ENCODE data around the gene ATG16L1. TPM values are rescaled to one million over a fixed set of nuclear protein-coding genes. Genes with fewer than 3 reads are reported as not detected.

ATG16L1 gene
- total RNA-seq, 2 experiments from 2014 or later = 31.8 to 44.9 TPM

DNA sequence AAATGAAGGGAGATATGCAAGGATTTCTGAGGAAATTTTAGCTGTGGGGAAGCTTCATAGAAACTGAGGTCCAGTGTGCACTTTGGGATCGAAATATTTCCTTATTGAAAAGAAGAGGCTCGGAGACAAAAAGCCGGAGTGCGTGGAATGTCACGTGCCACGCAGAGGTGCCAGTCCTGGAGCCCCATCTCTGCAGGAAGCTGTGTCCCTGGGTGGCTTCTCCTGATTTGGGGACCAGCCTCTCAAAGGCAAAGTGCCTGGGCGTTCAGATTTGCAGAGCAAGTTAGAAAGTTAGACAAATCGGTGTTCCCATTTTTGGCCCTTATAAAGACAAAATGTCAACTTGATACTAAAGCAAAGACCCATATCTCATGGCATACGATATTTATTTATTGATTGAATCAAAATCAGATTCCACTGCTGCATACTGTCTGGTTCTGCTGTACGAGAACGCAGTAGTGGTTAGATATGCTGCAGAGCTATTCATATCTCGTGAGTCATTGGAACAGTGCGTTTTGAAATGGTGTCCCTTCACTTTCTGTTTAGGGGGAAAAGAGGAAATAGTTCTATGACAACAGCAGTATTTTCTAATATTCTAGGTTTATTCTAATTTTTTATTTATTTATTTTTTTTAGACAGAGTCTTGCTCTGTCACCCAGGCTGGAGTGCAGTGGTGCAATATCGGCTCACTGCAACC lies 9.1 kb upstream of the ATG16L1 start:
- Histone ChIP-seq H3K79me2 (ENCODE audit: insufficient read depth, low read depth, low read length) (no peaks in the 10 kb centered on the region), H3K4me3 (ENCODE audit: low read depth, low read length, poor library complexity, severe bottlenecking) (no peak overlapping the region), H3K4me2 (ENCODE audit: low read length) (no peak overlapping the region), H3K27ac (ENCODE audit: low read depth, low read length, poor library complexity, severe bottlenecking) (no peak overlapping the region), H4K20me1 (ENCODE audit: insufficient read depth, low read length) (no peaks in the 10 kb centered on the region), H3K36me3 (ENCODE audit: insufficient read depth, low read length) (no peaks in the 10 kb centered on the region), H3K9me3 (ENCODE audit: low read length) (no peaks in the 10 kb centered on the region), H2AFZ (ENCODE audit: low read length) (peak overlapping the region; percentile 66; the same call in 1 of the 2 replicates), H3K9me2 (ENCODE audit: insufficient read depth, low read length) (no peaks in the 10 kb centered on the region), H3K4me1 (ENCODE audit: insufficient read depth, low read length, poor library complexity, severe bottlenecking) (peaks cover 38% of the 10 kb centered on the region)
- CTCF ChIA-PET (ENCODE audit: unreplicated experiment) = no interaction called here
- no TSS peak for BruUV-seq (replicated peaks)
- intact Hi-C loops (cut with micrococcal nuclease; ENCODE audit: unreplicated experiment) = no loop called here
- TF ChIP-seq EZH2phosphoT487 (IDR thresholded peaks at IDR 0.05; ENCODE audit: borderline replicate concordance, low read depth, low read length) = no peak
- TF ChIP-seq, protein P1, sequence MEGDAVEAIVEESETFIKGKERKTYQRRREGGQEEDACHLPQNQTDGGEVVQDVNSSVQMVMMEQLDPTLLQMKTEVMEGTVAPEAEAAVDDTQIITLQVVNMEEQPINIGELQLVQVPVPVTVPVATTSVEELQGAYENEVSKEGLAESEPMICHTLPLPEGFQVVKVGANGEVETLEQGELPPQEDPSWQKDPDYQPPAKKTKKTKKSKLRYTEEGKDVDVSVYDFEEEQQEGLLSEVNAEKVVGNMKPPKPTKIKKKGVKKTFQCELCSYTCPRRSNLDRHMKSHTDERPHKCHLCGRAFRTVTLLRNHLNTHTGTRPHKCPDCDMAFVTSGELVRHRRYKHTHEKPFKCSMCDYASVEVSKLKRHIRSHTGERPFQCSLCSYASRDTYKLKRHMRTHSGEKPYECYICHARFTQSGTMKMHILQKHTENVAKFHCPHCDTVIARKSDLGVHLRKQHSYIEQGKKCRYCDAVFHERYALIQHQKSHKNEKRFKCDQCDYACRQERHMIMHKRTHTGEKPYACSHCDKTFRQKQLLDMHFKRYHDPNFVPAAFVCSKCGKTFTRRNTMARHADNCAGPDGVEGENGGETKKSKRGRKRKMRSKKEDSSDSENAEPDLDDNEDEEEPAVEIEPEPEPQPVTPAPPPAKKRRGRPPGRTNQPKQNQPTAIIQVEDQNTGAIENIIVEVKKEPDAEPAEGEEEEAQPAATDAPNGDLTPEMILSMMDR (conservative IDR thresholded peaks at IDR 0.05; ENCODE audit: low read length) = no peak
- no peak for DNase-seq (ENCODE audit: low spot score)
- POLR2A ChIA-PET = interaction anchor here (0.7 to 2.6 kb wide), 5 partner anchors 14 to 385 kb away, joined by 3 to 17 read pairs (median 6); partner anchors contain the start of gene INPP5D

DNA sequence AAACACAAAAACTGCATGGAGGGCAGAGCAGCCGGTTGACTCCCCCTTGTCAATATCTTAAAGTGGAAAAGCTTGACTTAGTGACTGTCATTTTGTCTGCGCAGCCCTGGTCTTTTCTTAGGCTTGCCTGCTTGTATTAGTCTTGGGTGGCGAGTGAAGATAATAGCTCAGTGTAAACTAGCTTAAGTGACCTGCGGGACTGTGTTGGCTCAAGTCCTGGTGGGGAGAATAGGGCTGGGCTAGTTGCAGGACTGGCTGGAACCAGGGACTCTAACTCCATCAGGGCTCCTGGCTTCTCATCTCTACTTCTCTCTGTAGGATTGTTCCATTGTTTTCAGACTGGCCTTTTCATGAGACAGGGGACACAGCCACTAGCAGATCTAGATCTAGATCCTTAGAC lies 8.1 kb upstream of the ATG16L1 start:
- no peaks in the 10 kb centered on the region for H3K36me3 ChIP-seq (ENCODE audit: insufficient read depth, low read length)
- no peaks in the 10 kb centered on the region for H3K9me2 ChIP-seq (ENCODE audit: insufficient read depth, low read length)
- H3K4me2 ChIP-seq (ENCODE audit: low read length) = no peak overlapping the region
- no TSS peak for BruUV-seq (replicated peaks)
- no peaks in the 10 kb centered on the region for H4K20me1 ChIP-seq (ENCODE audit: insufficient read depth, low read length)
- no peak overlapping the region for H3K4me3 ChIP-seq (ENCODE audit: low read depth, low read length, poor library complexity, severe bottlenecking)
- DNase-seq (ENCODE audit: low spot score) = no peak
- peaks cover 44% of the 10 kb centered on the region for H3K4me1 ChIP-seq (ENCODE audit: insufficient read depth, low read length, poor library complexity, severe bottlenecking)
- intact Hi-C loops (cut with micrococcal nuclease; ENCODE audit: unreplicated experiment) = no loop called here
- no peak overlapping the region for H2AFZ ChIP-seq (ENCODE audit: low read length)
- H3K9me3 ChIP-seq (ENCODE audit: low read length) = no peaks in the 10 kb centered on the region
- TF ChIP-seq EZH2phosphoT487 (IDR thresholded peaks at IDR 0.05; ENCODE audit: borderline replicate concordance, low read depth, low read length) = no peak
- TF ChIP-seq, protein P1 (conservative IDR thresholded peaks at IDR 0.05; ENCODE audit: low read length) = no peak
- H3K79me2 ChIP-seq (ENCODE audit: insufficient read depth, low read depth, low read length) = no peaks in the 10 kb centered on the region
- no peak overlapping the region for H3K27ac ChIP-seq (ENCODE audit: low read depth, low read length, poor library complexity, severe bottlenecking)
- ChIA-PET POLR2A (interaction anchor here (0.6 to 2.0 kb wide), 6 partner anchors 12 to 650 kb away, joined by 3 to 9 read pairs (median 4); no protein-coding TSS in a partner anchor), CTCF (ENCODE audit: unreplicated experiment) (no interaction called here)

DNA sequence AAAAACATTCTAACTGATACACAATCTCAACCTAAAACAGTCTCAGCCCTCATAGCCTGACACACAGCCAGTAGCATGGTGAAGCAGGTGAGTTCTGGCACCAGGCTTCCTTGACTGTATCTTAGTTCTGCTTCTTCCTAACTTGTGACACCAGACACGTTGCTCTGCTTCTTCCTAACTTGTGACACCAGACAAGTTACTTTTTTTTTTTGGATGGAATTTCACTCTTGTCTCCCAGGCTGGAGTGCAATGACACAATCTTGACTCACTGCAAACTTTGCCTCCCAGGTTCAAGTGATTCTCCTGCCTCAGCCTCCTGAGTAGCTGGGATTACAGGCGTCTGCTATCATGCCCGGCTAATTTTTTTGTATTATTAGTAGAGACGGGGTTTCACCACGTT lies 6.7 kb upstream of the ATG16L1 start:
- ChIA-PET CTCF (ENCODE audit: unreplicated experiment) (interaction anchor here (0.6 to 0.8 kb wide), 2 partner anchors 21 to 190 kb away, joined by 3 read pairs; no protein-coding TSS in a partner anchor), POLR2A (interaction anchor here (0.9 to 2.0 kb wide), 4 partner anchors 10 to 143 kb away, joined by 3 to 9 read pairs (median 4); no protein-coding TSS in a partner anchor)
- TF ChIP-seq EZH2phosphoT487 (IDR thresholded peaks at IDR 0.05; ENCODE audit: borderline replicate concordance, low read depth, low read length) = no peak
- TF ChIP-seq, protein P1 (conservative IDR thresholded peaks at IDR 0.05; ENCODE audit: low read length) = no peak
- Histone ChIP-seq H3K27ac (ENCODE audit: low read depth, low read length, poor library complexity, severe bottlenecking) (no peak overlapping the region), H3K79me2 (ENCODE audit: insufficient read depth, low read depth, low read length) (no peaks in the 10 kb centered on the region), H3K4me2 (ENCODE audit: low read length) (no peak overlapping the region), H2AFZ (ENCODE audit: low read length) (no peak overlapping the region), H4K20me1 (ENCODE audit: insufficient read depth, low read length) (no peaks in the 10 kb centered on the region), H3K9me3 (ENCODE audit: low read length) (no peaks in the 10 kb centered on the region), H3K36me3 (ENCODE audit: insufficient read depth, low read length) (no peaks in the 10 kb centered on the region), H3K4me3 (ENCODE audit: low read depth, low read length, poor library complexity, severe bottlenecking) (no peak overlapping the region), H3K4me1 (ENCODE audit: insufficient read depth, low read length, poor library complexity, severe bottlenecking) (peaks cover 36% of the 10 kb centered on the region), H3K9me2 (ENCODE audit: insufficient read depth, low read length) (no peaks in the 10 kb centered on the region)
- no peak for DNase-seq (ENCODE audit: low spot score)
- intact Hi-C loops (cut with micrococcal nuclease; ENCODE audit: unreplicated experiment) = no loop called here
- BruUV-seq (replicated peaks) = no TSS peak
